ENCODE results near the gene NDRG3.

NDRG3 gene

GRCh38 chr20:36607586-36608387, 138.1 kb downstream of the NDRG3 start:
- TF ChIP-seq CTCF (IDR thresholded peaks at IDR 0.05; ENCODE audit: extremely low read depth, missing control alignments): no peak
- no peak for DNase-seq (ENCODE audit: low spot score)

GRCh38 chr20:36606158-36607066, 139.5 kb downstream of the NDRG3 start:
- TF ChIP-seq CTCF (IDR thresholded peaks at IDR 0.05; ENCODE audit: extremely low read depth, missing control alignments): no peak

GRCh38 chr20:36605399-36606157, 140.3 kb downstream of the NDRG3 start, which contains the start of gene RAB5IF:
Gene RAB5IF (plus strand): TSS chr20:36605779. CDS start chr20:36605952, 173 bp downstream.
- TF ChIP-seq CTCF (IDR thresholded peaks at IDR 0.05; ENCODE audit: extremely low read depth, missing control alignments): peak; percentile 86
- peak; percentile 95 for DNase-seq (ENCODE audit: low spot score)

More at GRCh38 chr20:36606158-36607066, 139.5 kb downstream of the NDRG3 start:
- DNase-seq (ENCODE audit: low spot score): no peak

- no peak for TF ChIP-seq CTCF (IDR thresholded peaks at IDR 0.05; ENCODE audit: extremely low read depth, missing control alignments)
These were observed 140.9 kb downstream of the NDRG3 start for GRCh38 chr20:36604952-36605398.

More at GRCh38 chr20:36604952-36605398, 140.9 kb downstream of the NDRG3 start:
- peak; percentile 58 for DNase-seq (ENCODE audit: low spot score)
